Measurements from ENCODE around the gene SMC4.

- no peak for TF ChIP-seq CTCF (IDR thresholded peaks at IDR 0.05)
- no peak for TF ChIP-seq POLR2A (IDR thresholded peaks at IDR 0.05)
Measured at GRCh38 chr3:160398820-160399124, 678 bp upstream of the SMC4 start.

All from body of pancreas (tissue), 4 donors.